ENCODE measurements around the gene CBR3.

The CBR3 gene

GRCh38 chr21:36156339-36156814 is 21.5 kb downstream of the CBR3 start:
- DNase-seq (ENCODE audit: low spot score), result peak; percentile 99

- DNase-seq (ENCODE audit: low spot score), result no peak
These were observed 22.2 kb downstream of the CBR3 start, which contains the start of gene DOP1B for GRCh38 chr21:36156815-36157670. TSS of gene DOP1B (plus strand) at chr21:36156824. CDS start at chr21:36164734, 7,910 bp downstream.

GRCh38 chr21:36159356-36159921 is 24.6 kb downstream of the CBR3 start:
- DNase-seq (ENCODE audit: low spot score), result no peak

- DNase-seq (ENCODE audit: low spot score), result no peak
These were observed 25.9 kb downstream of the CBR3 start for GRCh38 chr21:36160850-36161178.

- no peak for DNase-seq (ENCODE audit: low spot score)
These were observed 27.8 kb downstream of the CBR3 start for GRCh38 chr21:36162631-36163030.

- no peak for DNase-seq (ENCODE audit: low spot score)
These were observed 29.2 kb downstream of the CBR3 start for GRCh38 chr21:36163750-36164741.

GRCh38 chr21:36165356-36165755 is 30.5 kb downstream of the CBR3 start:
- no peak for DNase-seq (ENCODE audit: low spot score)

- DNase-seq (ENCODE audit: low spot score), result no peak
These were observed 31.8 kb downstream of the CBR3 start for GRCh38 chr21:36166705-36167104.

- DNase-seq (ENCODE audit: low spot score), result no peak
These were observed 32.7 kb downstream of the CBR3 start for GRCh38 chr21:36167541-36167940.

GRCh38 chr21:36169470-36170128 is 34.7 kb downstream of the CBR3 start:
- DNase-seq (ENCODE audit: low spot score), result no peak

GRCh38 chr21:36170823-36171222 is 35.9 kb downstream of the CBR3 start:
- no peak for DNase-seq (ENCODE audit: low spot score)

- no peak for DNase-seq (ENCODE audit: low spot score)
These were observed 36.5 kb downstream of the CBR3 start for GRCh38 chr21:36171336-36171735.

GRCh38 chr21:36171741-36172331 is 37.0 kb downstream of the CBR3 start:
- no peak for DNase-seq (ENCODE audit: low spot score)

- DNase-seq (ENCODE audit: low spot score), result no peak
These were observed 39.9 kb downstream of the CBR3 start for GRCh38 chr21:36174780-36175179.

- DNase-seq (ENCODE audit: low spot score), result no peak
These were observed 41.1 kb downstream of the CBR3 start for GRCh38 chr21:36175771-36176565.

- DNase-seq (ENCODE audit: low spot score), result no peak
These were observed 43.5 kb downstream of the CBR3 start for GRCh38 chr21:36178349-36178748.

- DNase-seq (ENCODE audit: low spot score), result no peak
These were observed 44.3 kb downstream of the CBR3 start for GRCh38 chr21:36179145-36179544.

- DNase-seq (ENCODE audit: low spot score), result no peak
These were observed 46.1 kb downstream of the CBR3 start for GRCh38 chr21:36180963-36181362.

- DNase-seq (ENCODE audit: low spot score), result no peak
These were observed 48.4 kb downstream of the CBR3 start for GRCh38 chr21:36183144-36183795.

GRCh38 chr21:36184545-36184944 is 49.7 kb downstream of the CBR3 start:
- no peak for DNase-seq (ENCODE audit: low spot score)
